CD8-positive, alpha-beta memory T cell (primary cell): ENCODE results near the gene TSR1. TPM values are rescaled to one million over a fixed set of nuclear protein-coding genes. Genes with fewer than 3 reads are reported as not detected.

Experiments
- CTCF ChIA-PET: fragments of 350-600 bp; sonication (Branson Sonifier 250); formaldehyde crosslinking; loops from one replicate; lab custom pipeline; 2021; ENCODE audit warnings: antibody characterized with exemption; lab: Charles Lee
- POLR2A ChIA-PET: fragments of 350-600 bp; sonication (Branson Sonifier 250); formaldehyde crosslinking; loops from one replicate; lab custom pipeline; 2021; ENCODE audit warnings: antibody characterized with exemption; lab: Charles Lee
- DNase-seq, 5 donors: peaks; one replicate each; pipeline versions ENCODE4 v3.0.0 to v3.0.0-alpha.2; 2020 to 2022; ENCODE audit warnings: mixed read lengths in 1 of 5
- H3K27ac ChIP-seq: one replicate; pipeline ENCODE4 v1.7.0; 2013; ENCODE audit warnings: low read depth, mild to moderate bottlenecking, low read length, moderate library complexity
- H3K27me3 ChIP-seq: 2 replicates; pipeline ENCODE4 v1.7.0; 2013; ENCODE audit warnings: low read length, mild to moderate bottlenecking; ENCODE audit not compliant: insufficient read depth, poor library complexity, severe bottlenecking
- H3K36me3 ChIP-seq: 2 replicates; pipeline ENCODE4 v1.7.0; 2013; ENCODE audit warnings: mild to moderate bottlenecking, low read length, moderate library complexity; ENCODE audit not compliant: insufficient read depth
- H3K4me1 ChIP-seq: 2 replicates; pipeline ENCODE4 v1.7.0; 2013; ENCODE audit warnings: mild to moderate bottlenecking, low read length, moderate library complexity; ENCODE audit not compliant: insufficient read depth
- H3K4me3 ChIP-seq: 2 replicates; pipeline ENCODE4 v1.7.0; 2013; ENCODE audit warnings: mild to moderate bottlenecking, low read length
- H3K9me3 ChIP-seq: 2 replicates; pipeline ENCODE4 v1.7.0; 2013; ENCODE audit warnings: mild to moderate bottlenecking, low read length
- H3K27ac Mint-ChIP-seq, 8 donors: one replicate each; pipeline ENCODE4 v1.8.0; 2020 to 2021; ENCODE audit warnings: mixed read lengths in 8 of 8, mild to moderate bottlenecking in 6 of 8, inconsistent platforms in 3 of 8, moderate library complexity in 3 of 8
- H3K27me3 Mint-ChIP-seq, 2 donors: one replicate each; pipeline ENCODE4 v1.8.0; 2020 to 2021; ENCODE audit warnings: mixed read lengths in 2 of 2, mild to moderate bottlenecking in 1 of 2, moderate library complexity in 1 of 2
- H3K36me3 Mint-ChIP-seq, 3 donors: one replicate each; pipeline ENCODE4 v1.8.0; 2020 to 2021; ENCODE audit warnings: mixed read lengths in 3 of 3, inconsistent platforms in 1 of 3, mild to moderate bottlenecking in 1 of 3
- H3K4me1 Mint-ChIP-seq, 3 donors: one replicate each; pipeline ENCODE4 v1.8.0; 2020 to 2021; ENCODE audit warnings: mixed read lengths in 3 of 3, inconsistent platforms in 1 of 3, mild to moderate bottlenecking in 1 of 3
- H3K4me3 Mint-ChIP-seq, 7 donors: one replicate each; pipeline ENCODE4 v1.8.0; 2020 to 2021; ENCODE audit warnings: mixed read lengths in 7 of 7, mild to moderate bottlenecking in 6 of 7, moderate library complexity in 4 of 7, inconsistent platforms in 2 of 7
- H3K9me3 Mint-ChIP-seq, 5 donors: one replicate each; pipeline ENCODE4 v1.8.0; 2020 to 2022; ENCODE audit warnings: mixed read lengths in 5 of 5, mild to moderate bottlenecking in 3 of 5, moderate library complexity in 2 of 5, inconsistent platforms in 1 of 5
- polyA plus RNA-seq: library from polyadenylated mRNA; unstranded; fragments of 300-500 nt; fragmentation: Illumina TruSeq; gene quantifications from one replicate; pipeline ENCODE4 v1.2.3, GENCODE V29; 2021
- total RNA-seq, 2 experiments: library from RNA; stranded (reverse); gene quantifications; one replicate each; pipeline ENCODE4 v1.2.3, GENCODE V29; 2021

The TSR1 gene
- total and polyA plus RNA-seq, 3 experiments from 2014 or later = 22.0 to 99.4 (median 97.7) TPM

DNA sequence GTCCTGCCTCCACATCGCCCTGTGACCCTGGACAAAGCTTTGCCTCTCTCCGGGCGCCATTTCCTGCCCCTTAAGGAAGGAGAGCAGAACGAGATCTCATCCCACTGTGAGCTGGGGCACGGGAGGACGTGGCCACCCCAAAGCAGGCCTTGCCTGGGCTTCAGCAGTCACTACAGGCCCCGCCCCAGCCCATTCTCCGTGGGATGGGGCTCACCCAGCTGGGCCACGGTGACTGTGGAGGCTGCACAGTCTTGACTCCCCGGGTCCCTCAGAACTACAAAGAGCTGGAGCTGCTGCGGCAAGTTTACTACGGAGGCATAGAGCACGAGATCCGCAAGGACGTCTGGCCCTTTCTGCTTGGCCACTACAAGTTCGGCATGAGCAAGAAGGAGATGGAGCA, 36.4 kb upstream of the TSR1 start:
- no peak overlapping the region for H3K27ac Mint-ChIP-seq
- H3K9me3 Mint-ChIP-seq = no peaks in the 10 kb centered on the region
- no peak overlapping the region for H3K4me3 ChIP-seq
- CTCF ChIA-PET = interaction anchor here (1.0 to 1.3 kb wide), 2 partner anchors 10 to 43 kb away, joined by 4 to 7 read pairs; no protein-coding TSS in a partner anchor
- H3K4me1 ChIP-seq = no peaks in the 10 kb centered on the region
- no peaks in the 10 kb centered on the region for H3K27me3 Mint-ChIP-seq
- no peaks in the 10 kb centered on the region for H3K9me3 ChIP-seq
- POLR2A ChIA-PET = no interaction called here
- H3K27ac ChIP-seq = no peak overlapping the region
- DNase-seq = no peak
- peaks cover 0 to 66% (median 0%) of the 10 kb centered on the region in 3 donors for H3K36me3 Mint-ChIP-seq
- H3K36me3 ChIP-seq = no peaks in the 10 kb centered on the region
- H3K27me3 ChIP-seq = no peaks in the 10 kb centered on the region
- no peaks in the 10 kb centered on the region for H3K4me1 Mint-ChIP-seq
- H3K4me3 Mint-ChIP-seq = no peak overlapping the region

- Histone ChIP-seq H3K27me3 (no peaks in the 10 kb centered on the region), H3K4me3 (no peak overlapping the region), H3K9me3 (no peaks in the 10 kb centered on the region), H3K36me3 (no peaks in the 10 kb centered on the region), H3K4me1 (no peaks in the 10 kb centered on the region), H3K27ac (no peak overlapping the region)
- Mint-ChIP-seq H3K27ac (no peak overlapping the region), H3K9me3 (no peaks in the 10 kb centered on the region), H3K36me3 (peaks cover 0 to 66% (median 0%) of the 10 kb centered on the region in 3 donors), H3K4me3 (no peak overlapping the region), H3K4me1 (no peaks in the 10 kb centered on the region), H3K27me3 (no peaks in the 10 kb centered on the region)
- no peak for DNase-seq
- CTCF ChIA-PET = interaction anchor here (1.0 kb wide), 2 partner anchors 10 kb away, joined by 3 to 4 read pairs; no protein-coding TSS in a partner anchor
- POLR2A ChIA-PET = no interaction called here
Measured at GRCh38 chr17:2372180-2372579, 35.9 kb upstream of the TSR1 start.

GRCh38 chr17:2371183-2372130, 35.2 kb upstream of the TSR1 start:
- Mint-ChIP-seq H3K9me3 (no peaks in the 10 kb centered on the region), H3K4me1 (no peaks in the 10 kb centered on the region), H3K36me3 (peaks cover 0 to 67% (median 0%) of the 10 kb centered on the region in 3 donors), H3K27me3 (no peaks in the 10 kb centered on the region), H3K4me3 (no peak overlapping the region), H3K27ac (peak overlapping the region in 1 of 8 donors; percentile 19)
- DNase-seq = no peak
- no peaks in the 10 kb centered on the region for H3K4me1 ChIP-seq
- H3K27me3 ChIP-seq = no peaks in the 10 kb centered on the region
- no peak overlapping the region for H3K4me3 ChIP-seq
- no peaks in the 10 kb centered on the region for H3K9me3 ChIP-seq
- ChIA-PET POLR2A (no interaction called here), CTCF (interaction anchor here (1.0 to 1.3 kb wide), 2 partner anchors 11 to 18 kb away, joined by 3 to 5 read pairs; no protein-coding TSS in a partner anchor)
- no peaks in the 10 kb centered on the region for H3K36me3 ChIP-seq
- no peak overlapping the region for H3K27ac ChIP-seq

GRCh38 chr17:2370211-2370589, 33.9 kb upstream of the TSR1 start:
- ChIA-PET POLR2A (no interaction called here), CTCF (interaction anchor here (3.4 kb wide), 1 partner anchor 12 kb away, joined by 14 read pairs; no protein-coding TSS in a partner anchor)
- Mint-ChIP-seq H3K27ac (no peak overlapping the region), H3K27me3 (no peaks in the 10 kb centered on the region), H3K4me3 (no peak overlapping the region), H3K36me3 (peaks cover 0 to 70% (median 0%) of the 10 kb centered on the region in 3 donors), H3K4me1 (no peaks in the 10 kb centered on the region), H3K9me3 (no peaks in the 10 kb centered on the region)
- no peaks in the 10 kb centered on the region for H3K9me3 ChIP-seq
- no peaks in the 10 kb centered on the region for H3K4me1 ChIP-seq
- no peak overlapping the region for H3K27ac ChIP-seq
- DNase-seq = no peak
- H3K36me3 ChIP-seq = no peaks in the 10 kb centered on the region
- H3K27me3 ChIP-seq = no peaks in the 10 kb centered on the region
- H3K4me3 ChIP-seq = no peak overlapping the region

GRCh38 chr17:2369551-2370210, 33.4 kb upstream of the TSR1 start:
- H3K9me3 Mint-ChIP-seq = no peaks in the 10 kb centered on the region
- no peaks in the 10 kb centered on the region for H3K4me1 Mint-ChIP-seq
- no peaks in the 10 kb centered on the region for H3K27me3 Mint-ChIP-seq
- H3K27ac Mint-ChIP-seq = no peak overlapping the region
- H3K4me1 ChIP-seq = no peaks in the 10 kb centered on the region
- ChIA-PET CTCF (interaction anchor here (0.6 to 3.4 kb wide), 3 partner anchors 13 to 461 kb away, joined by 3 to 14 read pairs (median 3); no protein-coding TSS in a partner anchor), POLR2A (no interaction called here)
- no peaks in the 10 kb centered on the region for H3K27me3 ChIP-seq
- H3K9me3 ChIP-seq = no peaks in the 10 kb centered on the region
- no peaks in the 10 kb centered on the region for H3K36me3 ChIP-seq
- peaks cover 0 to 69% (median 0%) of the 10 kb centered on the region in 3 donors for H3K36me3 Mint-ChIP-seq
- no peak for DNase-seq
- H3K4me3 Mint-ChIP-seq = no peak overlapping the region
- H3K4me3 ChIP-seq = no peak overlapping the region
- H3K27ac ChIP-seq = no peak overlapping the region

- Histone ChIP-seq H3K9me3 (no peaks in the 10 kb centered on the region), H3K27me3 (no peaks in the 10 kb centered on the region), H3K4me3 (no peak overlapping the region), H3K4me1 (no peaks in the 10 kb centered on the region), H3K36me3 (no peaks in the 10 kb centered on the region), H3K27ac (no peak overlapping the region)
- Mint-ChIP-seq H3K36me3 (peaks cover 0 to 70% (median 0%) of the 10 kb centered on the region in 3 donors), H3K4me1 (no peaks in the 10 kb centered on the region), H3K27me3 (no peaks in the 10 kb centered on the region), H3K27ac (no peak overlapping the region), H3K9me3 (no peaks in the 10 kb centered on the region), H3K4me3 (no peak overlapping the region)
- no peak for DNase-seq
- CTCF ChIA-PET = interaction anchor here (1.2 to 3.4 kb wide), 2 partner anchors 13 to 48 kb away, joined by 3 to 14 read pairs; no protein-coding TSS in a partner anchor
- POLR2A ChIA-PET = no interaction called here
Measured at GRCh38 chr17:2369039-2369438, 32.8 kb upstream of the TSR1 start.

DNA sequence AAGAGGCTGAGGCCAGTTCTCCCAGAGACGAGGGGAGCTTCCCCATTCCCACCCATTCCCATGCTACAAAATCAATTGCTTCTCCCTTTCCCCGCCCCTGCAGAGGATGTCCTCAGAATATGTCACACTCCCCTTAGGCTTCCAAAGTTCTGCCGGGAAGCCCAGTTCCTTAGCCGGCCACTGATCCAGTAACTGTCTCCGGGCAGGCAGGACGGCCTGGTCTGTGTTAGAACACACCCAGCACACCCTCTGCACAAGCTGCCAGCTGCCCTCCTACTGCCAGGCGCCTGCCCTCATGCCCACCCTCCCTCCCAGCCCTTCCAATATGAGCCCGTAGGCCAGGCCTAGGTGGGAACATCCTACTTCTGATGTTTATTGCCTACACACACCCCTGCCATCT, 32.1 kb upstream of the TSR1 start:
- Mint-ChIP-seq H3K27me3 (no peaks in the 10 kb centered on the region), H3K9me3 (no peaks in the 10 kb centered on the region), H3K27ac (peak overlapping the region in 1 of 8 donors; percentile 61), H3K36me3 (peaks cover 0 to 70% (median 0%) of the 10 kb centered on the region in 3 donors), H3K4me3 (no peak overlapping the region), H3K4me1 (no peaks in the 10 kb centered on the region)
- Histone ChIP-seq H3K4me3 (no peak overlapping the region), H3K27me3 (no peaks in the 10 kb centered on the region), H3K36me3 (no peaks in the 10 kb centered on the region), H3K9me3 (no peaks in the 10 kb centered on the region), H3K4me1 (no peaks in the 10 kb centered on the region), H3K27ac (no peak overlapping the region)
- POLR2A ChIA-PET = interaction anchor here (0.5 kb wide), 1 partner anchor 1624 kb away, joined by 9 read pairs; no protein-coding TSS in a partner anchor
- DNase-seq = no peak
- CTCF ChIA-PET = interaction anchor here (1.2 to 3.4 kb wide), 2 partner anchors 14 to 49 kb away, joined by 3 to 14 read pairs; no protein-coding TSS in a partner anchor
